CD4-positive, alpha-beta T cell treated with Interleukin-4 for 4 hours (primary cell): ENCODE results near the gene DGKQ.

Experiments used
- DNase-seq: peaks from one replicate; pipeline ENCODE4 v3.0.0-alpha.2; 2020

The DGKQ gene

DNA sequence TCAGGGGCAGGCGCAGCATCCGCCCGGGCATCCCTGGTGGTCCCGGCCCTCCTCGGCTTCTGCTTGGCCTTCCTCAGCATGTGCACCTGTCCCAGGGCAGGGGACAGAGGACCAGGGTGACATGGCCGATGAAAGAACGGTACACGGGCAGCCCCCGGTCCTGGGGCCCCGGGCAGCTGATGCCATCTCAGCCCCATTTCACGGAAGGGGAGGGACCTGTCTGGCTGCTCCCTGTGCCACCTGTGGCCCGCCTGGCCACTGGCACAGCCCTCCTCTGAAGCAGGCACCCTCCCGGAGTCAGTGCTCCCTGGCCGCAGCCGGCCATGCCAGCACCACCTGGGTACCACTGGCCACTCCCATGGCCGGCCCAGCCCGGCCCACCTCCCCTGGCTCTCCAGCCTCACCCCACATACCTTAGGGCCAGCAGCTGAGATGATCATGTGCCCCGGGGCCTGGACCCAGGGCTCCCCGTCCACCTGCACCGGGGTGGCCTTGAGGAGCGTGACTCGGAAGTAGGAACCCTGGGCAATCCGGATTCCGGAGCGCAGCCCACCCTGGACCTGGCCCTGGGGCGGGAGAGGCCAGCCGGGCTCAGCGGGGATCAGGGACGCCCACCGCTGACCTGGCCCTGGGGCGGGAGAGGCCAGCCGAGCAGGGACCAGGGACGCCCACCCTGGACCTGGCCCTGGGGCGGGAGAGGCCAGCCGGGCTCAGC is 12.6 kb downstream of the DGKQ start:
- no peak for DNase-seq

DNA sequence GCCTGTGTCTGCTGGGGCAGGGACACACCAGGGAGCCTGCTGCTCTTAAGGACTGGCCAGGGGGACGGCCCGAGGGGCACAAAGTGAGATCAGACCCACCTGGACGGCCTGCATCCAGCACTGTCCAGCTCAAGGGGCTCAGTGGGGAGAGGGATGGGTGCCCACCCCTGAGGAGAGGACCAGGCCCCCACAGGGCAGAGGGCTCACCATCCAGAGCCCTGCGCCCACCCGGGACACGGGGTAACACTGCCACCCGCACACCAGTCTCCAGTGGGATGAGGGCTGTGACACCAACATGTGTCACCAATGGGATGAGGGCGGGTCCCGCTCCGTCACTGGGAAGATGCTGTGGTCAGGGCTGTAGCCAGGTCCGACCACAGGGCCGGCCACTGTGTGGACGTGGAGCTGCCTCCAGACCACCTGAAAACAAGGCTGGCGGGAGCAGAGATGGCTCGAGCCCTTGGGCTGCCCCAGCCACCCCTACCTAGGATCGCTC is 13.2 kb downstream of the DGKQ start:
- DNase-seq, result no peak

GRCh38 chr4:959338-960139 is 13.8 kb downstream of the DGKQ start:
- DNase-seq, result no peak

DNA sequence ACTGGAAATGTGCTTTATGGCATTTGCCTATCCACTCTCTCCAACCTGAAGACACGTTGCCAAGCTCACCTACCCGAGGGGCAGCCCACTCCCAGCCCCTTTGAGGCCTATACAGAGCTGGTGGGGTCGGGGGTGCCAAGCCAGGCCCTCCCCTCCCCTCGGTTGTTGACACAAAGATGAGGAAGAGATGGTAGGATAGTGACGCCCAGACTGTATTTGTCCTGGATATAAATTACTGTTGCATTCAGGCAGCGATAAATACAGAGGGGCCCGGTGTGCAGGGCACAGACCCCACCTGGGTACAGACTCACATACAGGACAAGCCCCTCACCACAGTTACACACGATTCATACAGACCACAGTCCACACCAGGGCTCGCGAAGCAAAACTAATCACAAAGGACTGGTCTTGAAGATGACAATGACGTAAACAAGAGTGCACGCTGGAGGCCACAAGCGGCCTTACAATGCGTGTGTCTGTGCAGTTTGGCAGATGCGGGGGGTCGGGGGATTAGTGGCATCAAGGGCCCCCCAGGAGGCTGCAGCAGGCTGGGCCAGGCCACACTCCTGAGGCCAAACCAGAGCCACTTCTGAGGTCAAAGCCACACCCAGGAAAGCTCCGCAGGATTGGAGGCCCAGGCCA is 14.6 kb downstream of the DGKQ start:
- no peak for DNase-seq

DNA sequence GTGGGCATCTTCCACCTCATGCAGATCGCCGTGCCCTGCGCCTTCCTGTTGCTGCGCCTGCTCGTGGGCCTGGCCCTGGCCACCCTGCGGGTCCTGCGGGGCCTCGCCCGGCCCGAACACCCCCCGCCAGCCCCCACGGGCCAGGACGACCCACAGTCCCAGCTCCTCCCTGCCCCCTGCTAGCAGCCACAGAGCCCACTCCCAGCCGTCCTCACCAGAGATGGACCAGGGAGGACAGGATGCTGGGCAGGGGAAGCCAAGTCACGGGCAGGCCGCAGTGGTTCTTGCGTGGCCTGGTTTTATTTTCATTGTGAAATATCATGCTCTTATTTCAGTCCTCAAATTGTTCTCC is 15.1 kb downstream of the DGKQ start:
- DNase-seq, result no peak

DNA sequence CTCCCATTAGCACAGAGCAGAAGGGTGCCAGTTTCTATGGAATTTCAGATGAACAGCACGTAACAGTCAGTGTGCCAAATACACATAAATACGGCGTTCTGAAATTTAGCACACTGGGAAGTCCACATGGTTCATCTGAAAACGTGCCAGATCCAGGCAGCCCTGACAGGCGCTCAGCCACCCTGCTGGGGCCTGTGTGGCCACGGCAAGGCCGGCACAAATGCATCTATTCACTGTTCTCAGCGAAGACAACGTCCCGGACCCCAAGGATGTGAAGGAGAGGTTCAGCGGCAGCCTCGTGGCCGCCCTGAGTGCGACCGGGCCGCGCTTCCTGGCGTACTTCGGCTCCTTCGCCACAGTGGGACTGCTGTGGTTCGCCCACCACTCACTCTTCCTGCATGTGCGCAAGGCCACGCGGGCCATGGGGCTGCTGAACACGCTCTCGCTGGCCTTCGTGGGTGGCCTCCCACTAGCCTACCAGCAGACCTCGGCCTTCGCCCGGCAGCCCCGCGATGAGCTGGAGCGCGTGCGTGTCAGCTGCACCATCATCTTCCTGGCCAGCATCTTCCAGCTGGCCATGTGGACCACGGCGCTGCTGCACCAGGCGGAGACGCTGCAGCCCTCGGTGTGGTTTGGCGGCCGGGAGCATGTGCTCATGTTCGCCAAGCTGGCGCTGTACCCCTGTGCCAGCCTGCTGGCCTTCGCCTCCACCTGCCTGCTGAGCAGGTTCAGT is 15.6 kb downstream of the DGKQ start:
- no peak for DNase-seq

- no peak for DNase-seq
Measured at GRCh38 chr4:957231-957580, 16.2 kb downstream of the DGKQ start.

GRCh38 chr4:956531-957230 is 16.7 kb downstream of the DGKQ start:
- DNase-seq, result no peak

DNA sequence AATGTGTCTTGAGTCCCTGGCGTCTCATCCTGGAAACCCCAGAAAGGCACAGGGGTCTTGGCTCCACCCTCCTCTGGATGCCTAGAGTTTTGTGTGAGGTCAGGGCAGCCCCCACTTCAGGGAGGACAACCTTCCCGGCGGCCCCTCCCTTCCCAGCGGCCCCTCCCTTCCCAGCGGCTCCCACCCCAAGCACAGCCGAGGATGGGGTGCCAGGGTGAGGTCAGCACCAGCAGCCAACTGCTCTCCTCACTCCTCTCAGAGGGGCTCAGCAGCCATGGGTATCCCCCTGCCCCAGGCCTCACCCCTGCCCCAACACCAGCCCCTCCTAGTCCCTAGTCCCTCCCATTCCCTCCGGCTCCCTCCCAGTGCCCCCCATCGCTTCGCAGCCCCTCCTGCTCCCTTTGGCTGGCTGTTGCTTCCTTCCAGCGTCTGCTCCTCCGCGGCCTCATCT is 17.4 kb downstream of the DGKQ start:
- no peak for DNase-seq

DNA sequence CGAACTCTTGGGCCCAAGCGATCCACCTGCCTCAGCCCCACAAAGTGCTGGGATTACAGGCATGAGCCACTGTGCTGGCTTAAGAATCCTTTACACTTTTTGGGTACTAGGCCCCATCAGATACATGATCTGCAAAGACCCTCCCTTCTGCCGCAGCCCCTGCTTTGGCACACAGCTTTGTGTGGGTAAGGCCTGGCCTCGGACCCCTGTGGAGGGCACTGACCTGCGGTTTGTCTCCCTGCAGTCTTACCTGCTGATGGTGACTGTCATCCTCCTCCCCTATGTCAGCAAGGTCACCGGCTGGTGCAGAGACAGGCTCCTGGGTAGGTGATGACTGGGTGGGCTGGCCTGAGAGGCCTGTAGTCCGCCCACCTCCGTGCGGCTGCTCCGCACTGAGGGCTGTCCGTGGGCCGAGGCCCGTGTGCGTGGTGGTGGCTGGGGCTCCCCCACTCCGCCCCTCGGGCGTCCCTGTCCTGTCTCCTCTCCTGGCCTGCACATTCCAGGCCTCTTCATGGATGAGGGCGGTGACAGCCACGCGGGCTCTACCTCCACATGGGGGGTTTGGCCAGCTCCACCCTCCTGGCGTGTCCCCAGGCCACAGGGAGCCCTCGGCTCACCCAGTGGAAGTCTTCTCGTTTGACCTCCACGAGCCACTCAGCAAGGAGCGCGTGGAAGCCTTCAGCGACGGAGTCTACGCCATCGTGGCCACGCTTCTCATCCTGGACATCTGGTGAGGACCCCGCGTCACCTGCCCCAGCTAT is 18.0 kb downstream of the DGKQ start:
- no peak for DNase-seq

- no peak for DNase-seq
Measured at GRCh38 chr4:954211-955020, 19.0 kb downstream of the DGKQ start.

DNA sequence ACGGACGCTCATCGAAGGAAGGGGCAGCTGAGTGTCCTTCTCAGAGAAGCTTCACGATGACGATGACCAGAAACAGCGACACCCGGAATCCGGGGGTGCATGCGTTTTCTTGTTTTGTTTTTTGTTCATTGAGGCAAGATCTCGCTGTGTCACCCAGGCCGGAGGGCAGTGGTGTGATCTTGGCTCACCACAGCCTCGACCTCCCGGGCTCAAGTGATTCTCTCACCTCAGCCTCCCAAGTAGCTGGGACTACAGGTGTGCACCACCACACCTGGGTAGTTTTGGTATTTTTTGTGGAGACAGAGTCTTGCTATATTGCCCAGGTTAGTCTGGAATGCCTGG is 19.8 kb downstream of the DGKQ start:
- no peak for DNase-seq

GRCh38 chr4:952881-953573 is 20.3 kb downstream of the DGKQ start:
- DNase-seq, result no peak

DNA sequence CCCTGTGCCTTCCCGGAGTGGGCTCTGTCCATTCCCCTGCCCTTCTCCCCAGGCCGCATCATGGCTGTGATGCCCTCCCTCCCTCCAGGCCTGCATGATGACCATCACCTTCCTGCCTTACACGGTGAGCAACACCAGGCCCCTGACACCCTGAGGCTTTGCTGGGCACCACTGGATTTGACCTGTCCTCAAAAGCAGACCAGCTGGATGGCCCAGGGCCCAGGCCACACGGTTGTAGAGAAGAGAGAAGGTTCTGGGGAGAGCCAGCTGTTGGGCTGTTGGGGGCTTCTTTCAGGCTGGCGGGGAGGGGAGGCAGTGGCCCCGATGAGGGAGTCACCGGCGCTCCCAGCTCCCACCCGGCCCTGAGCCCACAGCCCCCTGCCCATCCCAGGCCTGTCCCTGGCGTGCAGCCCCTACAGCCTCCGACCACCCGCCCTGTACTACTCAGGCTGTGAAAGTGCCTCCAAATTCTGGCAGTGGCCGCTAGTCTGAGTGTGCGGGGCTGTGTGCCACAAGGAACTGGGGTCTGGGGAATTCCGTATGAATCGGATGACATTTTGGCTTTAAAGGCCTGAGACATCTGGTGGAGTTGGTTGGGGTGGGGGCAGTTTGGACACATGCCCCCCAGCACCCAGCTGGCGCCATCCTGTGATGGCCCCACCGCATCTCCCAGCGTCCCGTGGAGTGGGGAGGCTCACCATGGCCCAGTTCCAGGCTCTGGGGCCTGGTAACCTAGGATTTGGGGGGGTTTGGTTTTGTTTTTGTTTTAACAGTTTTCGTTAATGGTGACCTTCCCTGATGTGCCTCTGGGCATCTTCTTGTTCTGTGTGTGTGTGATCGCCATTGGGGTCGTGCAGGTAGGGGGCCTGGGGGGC is 21.5 kb downstream of the DGKQ start:
- no peak for DNase-seq

GRCh38 chr4:951186-951585 is 22.2 kb downstream of the DGKQ start:
- DNase-seq, result no peak

DNA sequence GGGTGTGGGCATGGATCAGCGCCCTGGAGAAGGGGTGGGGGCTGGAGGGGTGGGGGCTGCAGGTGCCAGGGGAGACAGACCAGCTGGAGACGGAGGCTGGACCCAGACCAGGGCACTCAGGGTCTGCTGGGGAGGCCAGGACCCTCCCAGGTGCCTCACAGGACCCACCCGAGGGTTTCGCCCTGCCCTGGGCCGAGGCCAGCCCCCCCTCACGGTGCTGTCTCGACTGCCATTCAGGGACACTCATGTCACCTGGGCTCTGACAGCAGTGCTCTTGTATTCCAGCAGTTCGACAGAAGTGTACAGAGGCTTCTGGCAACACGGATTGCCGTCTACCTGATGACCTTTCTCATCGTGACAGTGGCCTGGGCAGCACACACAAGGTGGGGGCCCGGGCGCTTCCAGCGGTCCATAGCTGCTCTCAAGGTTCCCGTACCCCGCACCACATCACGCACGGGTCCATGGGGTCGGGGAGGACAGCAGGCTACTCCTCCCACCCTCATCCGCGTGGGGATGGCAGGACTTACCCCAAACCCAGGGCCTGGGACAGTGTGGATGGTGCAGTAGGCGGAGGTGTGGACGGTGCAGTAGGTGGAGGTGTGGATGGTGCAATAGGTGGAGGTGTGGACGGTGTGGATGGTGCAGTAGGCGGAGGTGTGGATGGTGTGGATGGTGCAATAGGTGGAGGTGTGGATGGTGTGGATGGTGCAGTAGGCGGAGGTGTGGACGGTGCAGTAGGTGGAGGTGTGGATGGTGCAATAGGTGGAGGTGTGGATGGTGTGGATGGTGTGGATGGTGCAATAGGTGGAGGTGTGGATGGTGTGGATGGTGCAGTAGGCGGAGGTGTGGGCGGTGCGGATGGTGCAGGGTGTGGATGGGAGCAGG is 23.0 kb downstream of the DGKQ start:
- no peak for DNase-seq

DNA sequence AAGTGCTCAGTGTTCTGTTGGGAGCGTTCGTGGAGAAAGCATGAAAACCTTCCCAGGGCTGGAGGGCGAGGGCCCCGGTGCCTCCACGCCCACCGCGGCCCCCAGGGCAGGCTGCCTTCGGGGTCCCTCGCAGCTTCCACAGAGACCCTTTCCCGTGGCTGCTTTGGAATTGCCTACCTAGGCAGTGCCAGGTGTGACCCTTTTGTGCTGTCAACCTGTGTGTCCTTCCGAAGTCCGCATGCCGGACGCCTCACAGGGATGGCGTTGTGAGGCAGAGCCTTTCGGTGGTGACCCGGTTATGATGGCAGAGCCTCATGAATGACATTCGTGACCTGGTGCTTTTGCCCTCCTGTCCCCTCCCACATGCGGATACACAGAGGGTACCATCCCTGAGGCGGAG is 23.7 kb downstream of the DGKQ start:
- DNase-seq, result no peak

DNA sequence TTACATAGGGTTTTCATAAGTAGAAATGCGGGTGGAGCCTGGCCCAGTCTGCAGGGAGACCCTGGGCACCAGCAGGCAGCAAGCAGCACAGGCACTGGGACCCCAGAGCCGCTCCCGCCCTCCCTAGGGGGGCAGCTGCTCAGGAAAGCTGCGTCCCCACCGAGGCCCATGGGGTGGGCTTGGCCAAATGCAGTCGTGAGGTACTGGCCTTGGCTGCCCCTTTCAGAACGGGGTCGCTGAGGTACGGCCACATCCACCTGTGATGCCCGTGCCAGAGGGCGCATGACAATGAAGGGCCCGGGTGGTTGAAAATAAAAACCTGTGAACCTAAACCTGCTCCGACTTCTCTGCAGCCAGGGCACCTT is 24.5 kb downstream of the DGKQ start:
- DNase-seq, result no peak
